Mesothelial cell of epicardium (in vitro differentiated cells): Measurements from ENCODE around the gene ZNRF3. TPM values are rescaled to one million over a fixed set of nuclear protein-coding genes. Genes with fewer than 3 reads are reported as not detected.

Experiments
- DNase-seq, 2 experiments: peaks; one replicate each; pipeline ENCODE4 v3.0.0; 2021; ENCODE audit warnings: low spot score in 2 of 2; ENCODE audit not compliant: unreplicated experiment in 2 of 2
- H3K27ac Mint-ChIP-seq: 2 replicates; pipeline ENCODE4 v1.8.0; 2021; ENCODE audit warnings: mixed read lengths
- H3K27me3 Mint-ChIP-seq: 2 replicates; pipeline ENCODE4 v1.8.0; 2021; ENCODE audit warnings: low read depth, mixed read lengths
- H3K36me3 Mint-ChIP-seq: 2 replicates; pipeline ENCODE4 v1.8.0; 2021; ENCODE audit warnings: mixed read lengths
- H3K4me1 Mint-ChIP-seq: 2 replicates; pipeline ENCODE4 v1.8.0; 2021; ENCODE audit warnings: mixed read lengths
- H3K4me3 Mint-ChIP-seq: 2 replicates; pipeline ENCODE4 v1.8.0; 2021; ENCODE audit warnings: mild to moderate bottlenecking, moderate library complexity, mixed read lengths
- H3K9me3 Mint-ChIP-seq: 2 replicates; pipeline ENCODE4 v1.8.0; 2021; ENCODE audit warnings: mixed read lengths
- CTCF ChIP-seq: fragments of 200-600 bp; sonication (generic); IDR thresholded peaks from one replicate; pipeline ENCODE4 v1.5.0; 2021; ENCODE audit warnings: antibody characterized with exemption; ENCODE audit not compliant: unreplicated experiment
- total RNA-seq: library from RNA; stranded (reverse); gene quantifications from 3 replicates; pipeline ENCODE4 v1.2.1, GENCODE V29; 2021

The ZNRF3 gene
- total RNA-seq, 1 donor from 2014 or later: 37.3 TPM

GRCh38 chr22:29011240-29012100 is 128.1 kb downstream of the ZNRF3 start:
- Mint-ChIP-seq H3K27me3 (no peaks in the 10 kb centered on the region), H3K4me1 (peaks cover 59% of the 10 kb centered on the region), H3K4me3 (no peak overlapping the region), H3K36me3 (peaks cover 3% of the 10 kb centered on the region), H3K27ac (peak overlapping the region; percentile 66), H3K9me3 (no peaks in the 10 kb centered on the region)
- no peak for DNase-seq
- no peak for TF ChIP-seq CTCF

GRCh38 chr22:29012101-29012433 is 128.7 kb downstream of the ZNRF3 start:
- no peak for DNase-seq
- no peaks in the 10 kb centered on the region for H3K27me3 Mint-ChIP-seq
- no peak overlapping the region for H3K4me3 Mint-ChIP-seq
- peaks cover 53% of the 10 kb centered on the region for H3K4me1 Mint-ChIP-seq
- peak overlapping the region; percentile 64 for H3K27ac Mint-ChIP-seq
- no peak for TF ChIP-seq CTCF
- no peaks in the 10 kb centered on the region for H3K9me3 Mint-ChIP-seq
- peaks cover 3% of the 10 kb centered on the region for H3K36me3 Mint-ChIP-seq

- peaks cover 52% of the 10 kb centered on the region for H3K4me1 Mint-ChIP-seq
- no peaks in the 10 kb centered on the region for H3K27me3 Mint-ChIP-seq
- no peak for DNase-seq
- peaks cover under 1% of the 10 kb centered on the region for H3K9me3 Mint-ChIP-seq
- H3K36me3 Mint-ChIP-seq: peaks cover 6% of the 10 kb centered on the region
- H3K4me3 Mint-ChIP-seq: no peak overlapping the region
- H3K27ac Mint-ChIP-seq: no peak overlapping the region
- TF ChIP-seq CTCF: no peak
These were observed 129.6 kb downstream of the ZNRF3 start for GRCh38 chr22:29012952-29013351.

GRCh38 chr22:29014293-29014692 is 130.9 kb downstream of the ZNRF3 start:
- Mint-ChIP-seq H3K27me3 (no peaks in the 10 kb centered on the region), H3K4me1 (peaks cover 38% of the 10 kb centered on the region), H3K27ac (peak overlapping the region; percentile 81), H3K9me3 (peaks cover 8% of the 10 kb centered on the region), H3K4me3 (no peak overlapping the region), H3K36me3 (peaks cover 17% of the 10 kb centered on the region)
- DNase-seq: no peak
- no peak for TF ChIP-seq CTCF

- no peak for DNase-seq
- no peak overlapping the region for H3K4me3 Mint-ChIP-seq
- no peaks in the 10 kb centered on the region for H3K27me3 Mint-ChIP-seq
- peak overlapping the region; percentile 81 for H3K27ac Mint-ChIP-seq
- TF ChIP-seq CTCF: no peak
- peaks cover 20% of the 10 kb centered on the region for H3K36me3 Mint-ChIP-seq
- H3K9me3 Mint-ChIP-seq: peaks cover 8% of the 10 kb centered on the region
- peaks cover 35% of the 10 kb centered on the region for H3K4me1 Mint-ChIP-seq
These were observed 131.4 kb downstream of the ZNRF3 start for GRCh38 chr22:29014773-29015172.
